ENCODE results near the gene BMPR1B.

The BMPR1B gene

GRCh38 chr4:95188701-95189370 is 431.1 kb downstream of the BMPR1B start:
- no peak for DNase-seq (ENCODE audit: low spot score)

DNA sequence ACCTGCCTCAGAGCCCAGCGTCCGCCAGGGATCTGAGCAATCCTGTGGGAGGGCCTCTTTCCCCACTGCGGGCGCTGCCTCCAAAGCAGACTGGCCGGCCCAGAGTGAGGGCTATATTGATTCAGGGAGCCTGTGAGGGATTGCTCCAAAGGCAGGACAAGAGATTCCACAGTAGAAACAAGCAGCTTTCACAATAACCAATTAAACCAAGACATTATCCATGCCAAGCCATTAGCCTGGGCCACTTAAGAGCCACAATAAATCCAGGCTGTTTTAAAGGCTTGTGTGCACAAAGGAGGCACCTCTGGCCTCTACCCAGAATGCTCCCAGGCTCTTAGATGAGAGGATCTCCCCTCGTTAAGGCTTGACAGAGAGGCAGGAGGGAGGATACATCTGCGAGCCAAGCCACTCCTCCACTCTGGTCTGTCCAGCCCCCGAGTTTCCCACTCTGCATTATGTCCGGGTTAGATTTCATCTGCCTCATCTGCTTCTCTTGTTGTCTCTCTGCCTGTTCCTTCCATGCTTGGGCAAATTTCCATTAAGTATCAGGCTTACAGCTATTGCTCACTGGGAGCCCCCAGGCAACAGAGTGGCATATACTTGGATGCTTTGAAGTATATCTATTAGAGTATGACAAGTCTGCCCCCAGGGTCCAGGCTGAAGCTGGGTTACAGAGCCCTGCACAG is 433.1 kb downstream of the BMPR1B start:
- DNase-seq (ENCODE audit: low spot score): peak; percentile 64

DNA sequence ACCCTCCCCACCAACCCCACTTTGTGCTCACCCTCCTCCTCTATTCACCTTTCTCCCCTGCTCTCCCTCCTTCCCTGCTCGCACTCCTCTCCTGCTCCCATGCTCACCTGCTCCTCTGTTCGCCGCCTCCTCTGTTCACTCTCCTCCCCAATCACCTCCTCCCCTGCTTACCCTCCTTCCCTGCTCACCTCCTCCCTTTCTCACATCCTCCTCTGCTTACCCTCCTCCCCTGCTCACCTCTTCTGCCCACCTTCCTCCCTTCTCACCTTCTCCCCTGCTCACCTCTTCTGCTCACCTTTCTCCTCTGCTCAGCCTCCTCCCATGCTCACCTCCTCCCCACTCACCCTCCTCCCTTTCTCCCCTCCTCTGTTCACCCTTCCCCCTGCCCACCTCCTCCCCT is 433.8 kb downstream of the BMPR1B start:
- DNase-seq (ENCODE audit: low spot score): no peak

GRCh38 chr4:95193391-95194224 is 435.9 kb downstream of the BMPR1B start:
- DNase-seq (ENCODE audit: low spot score): no peak

DNA sequence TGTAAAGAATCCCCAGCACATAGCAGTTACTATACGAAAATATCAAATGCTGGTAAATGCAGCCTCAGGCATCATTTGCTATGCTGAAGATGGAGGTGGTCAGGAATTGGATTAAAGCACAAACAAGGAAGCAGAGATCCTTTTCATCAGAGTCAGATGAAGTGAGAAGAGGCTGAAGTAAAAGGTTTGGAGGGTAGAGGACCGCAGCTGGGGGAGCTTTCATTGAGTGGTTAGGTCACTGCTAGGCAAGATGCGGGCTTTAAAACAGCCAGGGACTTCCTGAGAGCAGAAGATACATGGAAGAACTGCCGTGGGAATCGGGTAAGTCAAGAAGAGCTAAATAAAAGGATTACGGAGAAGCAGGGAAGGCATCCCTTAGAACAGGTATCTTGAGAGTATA is 439.6 kb downstream of the BMPR1B start:
- no peak for DNase-seq (ENCODE audit: low spot score)

DNA sequence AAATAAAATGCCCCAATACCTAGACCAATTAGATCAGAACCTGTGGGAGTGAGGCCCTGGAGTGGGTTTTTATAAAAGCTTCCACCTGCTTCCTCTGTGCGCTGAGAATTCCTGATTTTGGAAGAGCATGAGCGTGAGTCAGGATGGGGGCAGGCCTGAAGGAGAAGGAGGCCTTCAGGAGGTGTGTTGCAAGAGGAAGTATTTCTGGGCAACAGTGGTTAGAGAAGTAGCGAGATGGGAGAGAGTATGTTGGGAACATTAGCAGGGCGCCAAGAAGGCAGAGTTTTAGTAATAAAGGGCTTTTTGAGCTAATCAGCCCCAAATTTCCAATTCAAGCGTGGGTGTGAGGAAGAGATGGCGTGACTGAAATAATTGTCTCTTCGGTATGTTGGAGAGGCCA is 441.2 kb downstream of the BMPR1B start:
- no peak for DNase-seq (ENCODE audit: low spot score)

- no peak for DNase-seq (ENCODE audit: low spot score)
Observed at GRCh38 chr4:95204267-95204844, 446.6 kb downstream of the BMPR1B start.

DNA sequence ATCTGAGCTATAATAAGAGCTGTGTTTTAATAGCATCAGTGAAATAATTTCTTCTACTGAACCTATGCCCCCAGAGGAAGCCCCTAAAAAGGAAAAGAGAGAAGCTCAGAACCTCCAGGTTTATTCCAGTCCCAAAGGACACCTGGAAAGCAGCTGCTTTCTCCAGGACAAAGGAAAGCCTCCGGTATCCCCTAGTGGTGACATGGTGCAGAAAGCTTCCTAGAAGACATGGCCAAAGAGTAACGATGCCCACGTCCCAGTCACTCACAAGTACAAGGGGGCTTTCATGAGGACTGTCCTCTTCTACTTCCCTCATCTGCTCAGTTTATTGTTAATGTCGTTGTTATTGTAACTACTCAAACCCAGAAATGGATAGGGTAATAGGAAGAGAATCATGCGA is 447.1 kb downstream of the BMPR1B start:
- no peak for DNase-seq (ENCODE audit: low spot score)
